Activated gamma-delta T cell (primary cell): ENCODE data around the gene DNASE1L1.

Experiments
- DNase-seq: peaks from one replicate; lab custom pipeline; 2025; lab: John Stamatoyannopoulos, UW
- total RNA-seq, 2 donors: gene quantifications; one replicate each; lab custom pipeline; 2026; lab: John Stamatoyannopoulos, UW

DNASE1L1 gene
- 26.9 to 31.6 reads per million in 2 donors for total RNA-seq

GRCh38 chrX:154409222-154409871 is at the start of gene DNASE1L1:
Gene DNASE1L1, minus strand, starts transcription at chrX:154409254. Its CDS starts 3,686 bp downstream, at chrX:154405568.
- peak; percentile 35 for DNase-seq

GRCh38 chrX:154458116-154458953 is 49.3 kb upstream of the DNASE1L1 start, which contains the start of gene PLXNA3:
Gene PLXNA3, plus strand, starts transcription at chrX:154458281. Its CDS starts 1,903 bp downstream, at chrX:154460184.
- DNase-seq, result peak; percentile 59

GRCh38 chrX:154457491-154458115 is 48.5 kb upstream of the DNASE1L1 start:
- peak; percentile 56 for DNase-seq

- DNase-seq, result no peak
Measured at GRCh38 chrX:154452823-154453222, 43.8 kb upstream of the DNASE1L1 start.

GRCh38 chrX:154450312-154450711 is 41.3 kb upstream of the DNASE1L1 start:
- DNase-seq, result no peak

- no peak for DNase-seq
Measured at GRCh38 chrX:154449618-154450017, 40.6 kb upstream of the DNASE1L1 start.

GRCh38 chrX:154448484-154448883 is 39.4 kb upstream of the DNASE1L1 start:
- DNase-seq, result no peak

- DNase-seq, result no peak
Measured at GRCh38 chrX:154446430-154446829, 37.4 kb upstream of the DNASE1L1 start.

- DNase-seq, result no peak
Measured at GRCh38 chrX:154445776-154446175, 36.7 kb upstream of the DNASE1L1 start.

- no peak for DNase-seq
Measured at GRCh38 chrX:154444755-154445246, 35.7 kb upstream of the DNASE1L1 start.

- peak; percentile 69 for DNase-seq
Measured at GRCh38 chrX:154443992-154444754, 35.1 kb upstream of the DNASE1L1 start, which contains the start of gene FAM50A. Gene FAM50A, plus strand, starts transcription at chrX:154444141. Its CDS starts 95 bp downstream, at chrX:154444236.

- DNase-seq, result no peak
Measured at GRCh38 chrX:154443479-154443910, 34.4 kb upstream of the DNASE1L1 start.

- no peak for DNase-seq
Measured at GRCh38 chrX:154441984-154442707, 33.1 kb upstream of the DNASE1L1 start.

- DNase-seq, result no peak
Measured at GRCh38 chrX:154441564-154441963, 32.5 kb upstream of the DNASE1L1 start.

- no peak for DNase-seq
Measured at GRCh38 chrX:154440623-154441357, 31.7 kb upstream of the DNASE1L1 start.

- no peak for DNase-seq
Measured at GRCh38 chrX:154439841-154440240, 30.8 kb upstream of the DNASE1L1 start.

GRCh38 chrX:154437971-154438893 is 29.2 kb upstream of the DNASE1L1 start:
- no peak for DNase-seq

GRCh38 chrX:154436983-154437752 is 28.1 kb upstream of the DNASE1L1 start, which contains the start of gene GDI1:
Gene GDI1, plus strand, starts transcription at chrX:154437154. Its CDS starts 101 bp downstream, at chrX:154437255.
- DNase-seq, result peak; percentile 58
